DOHH2 (cell line): ENCODE results near the gene RNU6-1.

Experiments used
- H3F3A ChIP-seq: fragments of 200-600 bp; sonication (generic), shearing (Covaris generic); 2 replicates; pipeline ENCODE4 v1.6.0; 2016; ENCODE audit warnings: antibody characterized with exemption, mild to moderate bottlenecking; ENCODE audit not compliant: control insufficient read depth, insufficient read depth
- H3K27ac ChIP-seq: fragments of 200-600 bp; sonication (generic); 2 replicates; pipeline ENCODE4 v1.5.1; 2014; ENCODE audit warnings: low read depth, mild to moderate bottlenecking, low read length, moderate library complexity
- H3K27me3 ChIP-seq: fragments of 200-600 bp; sonication (generic); 2 replicates; pipeline ENCODE4 v1.6.1; 2014; ENCODE audit warnings: mild to moderate bottlenecking, low read length, mixed read lengths; ENCODE audit not compliant: control insufficient read depth
- H3K36me3 ChIP-seq: fragments of 200-600 bp; sonication (generic); 2 replicates; pipeline ENCODE4 v1.6.1; 2014; ENCODE audit warnings: mild to moderate bottlenecking, low read length, moderate library complexity, mixed read lengths; ENCODE audit not compliant: control insufficient read depth
- H3K4me1 ChIP-seq: fragments of 200-600 bp; sonication (generic); 2 replicates; pipeline ENCODE4 v1.6.1; 2014; ENCODE audit warnings: mild to moderate bottlenecking, low read length, mixed read lengths; ENCODE audit not compliant: control insufficient read depth
- H3K4me2 ChIP-seq: fragments of 200-600 bp; sonication (generic); 2 replicates; pipeline ENCODE4 v1.6.0; 2014; ENCODE audit warnings: mild to moderate bottlenecking, low read length, moderate library complexity
- H3K4me3 ChIP-seq: fragments of 200-600 bp; sonication (generic); 2 replicates; pipeline ENCODE4 v1.5.1; 2014; ENCODE audit warnings: mild to moderate bottlenecking, low read length, mixed read lengths
- H3K79me2 ChIP-seq: fragments of 200-600 bp; sonication (generic); 2 replicates; pipeline ENCODE4 v1.6.1; 2014; ENCODE audit warnings: mild to moderate bottlenecking, low read length, mixed read lengths; ENCODE audit not compliant: control insufficient read depth
- H3K9me2 ChIP-seq: fragments of 200-600 bp; sonication (generic); replicated peaks from 2 replicates; pipeline ENCODE4 v1.6.1; 2014; ENCODE audit warnings: mild to moderate bottlenecking, low read length, mixed read lengths; ENCODE audit not compliant: control insufficient read depth
- H3K9me3 ChIP-seq: fragments of 200-600 bp; sonication (generic); 2 replicates; pipeline ENCODE4 v1.6.1; 2014; ENCODE audit warnings: antibody characterized with exemption, low read length, mixed read lengths; ENCODE audit not compliant: control insufficient read depth, insufficient read depth
- H4K20me1 ChIP-seq: fragments of 200-600 bp; sonication (generic); 2 replicates; pipeline ENCODE4 v1.6.0; 2014; ENCODE audit warnings: low read depth, mild to moderate bottlenecking, antibody characterized with exemption, low read length, moderate library complexity; ENCODE audit not compliant: control insufficient read depth, insufficient read depth
- EZH2phosphoT487 ChIP-seq: fragments of 200-600 bp; sonication (generic); IDR thresholded peaks from 2 replicates; pipeline ENCODE4 v1.6.1; 2017; ENCODE audit warnings: borderline replicate concordance, mild to moderate bottlenecking, antibody characterized with exemption, low read length, moderate library complexity, mixed read lengths
- TF ChIP-seq, protein P1 (sequence below): fragments of 200-600 bp; sonication (generic); IDR thresholded peaks from one replicate; pipeline ENCODE4 v1.5.1; 2014; ENCODE audit warnings: antibody characterized with exemption, mild to moderate bottlenecking, low read depth, low read length; ENCODE audit not compliant: poor library complexity, severe bottlenecking

The RNU6-1 gene

DNA sequence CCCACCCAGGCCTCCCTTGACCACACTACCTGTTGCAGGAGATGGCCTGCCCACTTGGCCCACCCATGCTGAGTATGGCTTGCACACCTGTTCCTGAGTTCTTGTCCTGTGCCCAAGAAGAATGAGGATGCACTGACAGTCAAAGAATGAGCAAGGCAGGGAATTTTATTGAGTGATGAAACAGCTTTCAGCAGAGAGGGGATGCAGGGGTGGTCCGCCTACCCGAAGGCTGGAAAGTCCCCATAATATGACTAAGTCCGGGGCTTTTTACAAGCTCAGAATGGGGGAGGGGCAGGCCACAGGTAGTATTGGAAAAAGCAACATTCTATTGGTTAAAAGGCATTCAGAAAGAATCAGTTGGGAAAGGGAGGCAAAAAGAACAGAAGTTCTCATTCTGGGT, 29.9 kb upstream of the RNU6-1 start:
- H3K9me2 ChIP-seq: no peaks in the 10 kb centered on the region
- H3K4me3 ChIP-seq: no peak overlapping the region
- TF ChIP-seq, protein P1, sequence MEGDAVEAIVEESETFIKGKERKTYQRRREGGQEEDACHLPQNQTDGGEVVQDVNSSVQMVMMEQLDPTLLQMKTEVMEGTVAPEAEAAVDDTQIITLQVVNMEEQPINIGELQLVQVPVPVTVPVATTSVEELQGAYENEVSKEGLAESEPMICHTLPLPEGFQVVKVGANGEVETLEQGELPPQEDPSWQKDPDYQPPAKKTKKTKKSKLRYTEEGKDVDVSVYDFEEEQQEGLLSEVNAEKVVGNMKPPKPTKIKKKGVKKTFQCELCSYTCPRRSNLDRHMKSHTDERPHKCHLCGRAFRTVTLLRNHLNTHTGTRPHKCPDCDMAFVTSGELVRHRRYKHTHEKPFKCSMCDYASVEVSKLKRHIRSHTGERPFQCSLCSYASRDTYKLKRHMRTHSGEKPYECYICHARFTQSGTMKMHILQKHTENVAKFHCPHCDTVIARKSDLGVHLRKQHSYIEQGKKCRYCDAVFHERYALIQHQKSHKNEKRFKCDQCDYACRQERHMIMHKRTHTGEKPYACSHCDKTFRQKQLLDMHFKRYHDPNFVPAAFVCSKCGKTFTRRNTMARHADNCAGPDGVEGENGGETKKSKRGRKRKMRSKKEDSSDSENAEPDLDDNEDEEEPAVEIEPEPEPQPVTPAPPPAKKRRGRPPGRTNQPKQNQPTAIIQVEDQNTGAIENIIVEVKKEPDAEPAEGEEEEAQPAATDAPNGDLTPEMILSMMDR: no peak
- TF ChIP-seq EZH2phosphoT487: no peak
- H4K20me1 ChIP-seq: no peaks in the 10 kb centered on the region
- H3K4me2 ChIP-seq: no peak overlapping the region
- H3F3A ChIP-seq: no peaks in the 10 kb centered on the region
- H3K27me3 ChIP-seq: peaks cover 12% of the 10 kb centered on the region
- H3K36me3 ChIP-seq: no peaks in the 10 kb centered on the region
- H3K9me3 ChIP-seq: peaks cover 9% of the 10 kb centered on the region
- no peaks in the 10 kb centered on the region for H3K79me2 ChIP-seq
- no peaks in the 10 kb centered on the region for H3K4me1 ChIP-seq
- no peak overlapping the region for H3K27ac ChIP-seq

DNA sequence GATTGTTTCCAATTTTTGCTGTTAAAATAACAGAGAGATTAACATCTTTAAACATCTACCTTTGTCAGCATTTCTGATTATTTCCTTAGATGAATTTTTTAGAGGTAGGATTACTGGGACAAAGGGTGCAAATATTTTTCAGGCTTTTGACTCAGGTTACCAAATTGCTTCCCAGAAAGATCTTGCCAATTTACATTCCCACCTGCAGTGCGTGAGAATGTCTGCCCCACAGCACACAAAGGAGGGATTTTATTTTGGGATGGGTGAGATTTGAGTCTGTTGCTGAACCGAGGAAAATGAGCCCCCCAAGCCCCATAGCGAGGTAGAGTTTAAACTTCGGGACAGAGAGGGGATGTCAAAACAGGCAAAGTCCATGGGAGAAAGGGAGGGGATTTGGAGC, 25.9 kb upstream of the RNU6-1 start:
- no peaks in the 10 kb centered on the region for H3K36me3 ChIP-seq
- H3F3A ChIP-seq: 0 out of 2 replicates have a peak, but pooled peaks cover 4% of the 10 kb centered on the region
- H3K4me3 ChIP-seq: no peak overlapping the region
- H3K27ac ChIP-seq: no peak overlapping the region
- no peaks in the 10 kb centered on the region for H3K9me2 ChIP-seq
- no peaks in the 10 kb centered on the region for H3K79me2 ChIP-seq
- H4K20me1 ChIP-seq: no peaks in the 10 kb centered on the region
- peaks cover 20% of the 10 kb centered on the region for H3K4me1 ChIP-seq
- H3K9me3 ChIP-seq: peaks cover 9% of the 10 kb centered on the region; the same call in 1 of the 2 replicates
- TF ChIP-seq, protein P1: no peak
- TF ChIP-seq EZH2phosphoT487: no peak
- H3K4me2 ChIP-seq: no peak overlapping the region
- 0 out of 2 replicates have a peak, but pooled peaks cover 3% of the 10 kb centered on the region for H3K27me3 ChIP-seq

DNA sequence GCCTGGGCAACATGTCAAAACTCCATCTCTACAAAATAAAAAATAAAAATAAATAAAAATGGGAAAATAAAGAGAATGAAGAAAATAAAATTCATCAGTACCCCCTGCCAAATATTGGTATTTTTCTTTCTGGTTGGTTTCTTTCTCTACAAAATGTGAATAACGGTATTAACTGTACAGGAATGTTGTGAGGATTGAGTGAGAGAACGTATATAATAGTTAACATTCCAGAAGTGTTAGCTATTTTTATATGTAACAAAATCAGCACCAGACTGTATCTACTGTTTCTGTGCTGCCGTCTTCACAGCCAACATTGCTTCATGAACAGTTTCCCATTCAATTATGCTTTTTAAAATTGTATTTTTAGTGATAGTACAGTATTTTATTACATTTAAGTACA, 25.5 kb upstream of the RNU6-1 start:
- Histone ChIP-seq H3K9me2 (no peaks in the 10 kb centered on the region), H4K20me1 (no peaks in the 10 kb centered on the region), H3K27ac (no peak overlapping the region), H3K9me3 (peaks cover 9% of the 10 kb centered on the region; the same call in 1 of the 2 replicates), H3K4me1 (peaks cover 23% of the 10 kb centered on the region), H3K4me3 (no peak overlapping the region), H3K4me2 (no peak overlapping the region), H3K79me2 (no peaks in the 10 kb centered on the region), H3K27me3 (0 out of 2 replicates have a peak, but pooled peaks cover 3% of the 10 kb centered on the region), H3F3A (peaks cover 4% of the 10 kb centered on the region; the same call in 1 of the 2 replicates), H3K36me3 (no peaks in the 10 kb centered on the region)
- TF ChIP-seq, protein P1: no peak
- no peak for TF ChIP-seq EZH2phosphoT487
